Fibroblast of skin of right quadriceps (primary cell): Measurements from ENCODE around the gene METTL26.

Experiments
- DNase-seq: peaks from one replicate; pipeline ENCODE4 v3.0.0-alpha.2; 2013

Gene METTL26

DNA sequence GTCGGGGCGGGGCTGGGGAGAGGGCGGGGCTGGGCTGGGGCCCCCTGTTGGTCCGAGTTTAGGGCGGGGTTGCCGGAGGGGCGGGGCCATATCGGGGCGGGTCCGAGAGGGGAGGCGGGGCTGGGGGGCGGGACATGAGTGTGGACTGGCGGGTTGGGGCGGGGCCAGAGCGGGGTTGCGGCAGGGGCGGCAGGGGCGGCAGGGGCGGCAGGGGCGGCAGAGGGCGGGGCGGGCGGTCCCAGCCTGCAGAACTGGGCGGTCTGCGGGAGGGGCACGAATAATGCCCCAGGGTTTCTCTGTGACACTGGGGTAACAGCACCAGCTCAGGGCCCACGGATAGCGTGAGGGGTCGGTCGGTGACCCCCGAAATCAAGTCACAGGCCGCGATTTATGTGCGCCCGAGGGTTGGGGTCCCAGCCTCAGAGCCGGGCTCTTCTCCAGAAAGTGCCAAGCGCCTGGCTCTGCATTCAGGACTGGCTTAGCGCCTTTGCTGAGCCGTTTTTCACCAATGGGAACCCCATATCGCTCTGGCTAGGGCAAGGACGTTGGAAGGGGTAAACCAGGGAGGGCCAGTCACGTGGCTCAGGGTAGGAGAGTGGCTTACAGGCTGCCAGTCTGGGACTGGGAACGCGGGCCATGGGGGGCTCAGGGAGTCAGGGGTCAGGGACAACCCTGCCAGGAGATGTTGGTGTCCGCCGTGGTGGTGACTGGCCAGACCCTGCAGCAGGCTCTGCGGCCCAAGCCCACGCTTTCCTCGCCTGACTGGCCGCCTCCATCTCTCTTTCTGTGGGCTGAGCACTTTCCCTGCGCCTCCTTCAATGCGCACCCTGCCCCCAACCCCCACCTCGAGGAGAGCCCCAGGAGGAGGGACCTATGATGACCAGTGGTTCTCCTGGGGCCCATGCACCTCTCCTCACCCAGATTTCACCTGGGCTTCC lies 1.2 kb upstream of the METTL26 start:
- peak; percentile 89 for DNase-seq

DNA sequence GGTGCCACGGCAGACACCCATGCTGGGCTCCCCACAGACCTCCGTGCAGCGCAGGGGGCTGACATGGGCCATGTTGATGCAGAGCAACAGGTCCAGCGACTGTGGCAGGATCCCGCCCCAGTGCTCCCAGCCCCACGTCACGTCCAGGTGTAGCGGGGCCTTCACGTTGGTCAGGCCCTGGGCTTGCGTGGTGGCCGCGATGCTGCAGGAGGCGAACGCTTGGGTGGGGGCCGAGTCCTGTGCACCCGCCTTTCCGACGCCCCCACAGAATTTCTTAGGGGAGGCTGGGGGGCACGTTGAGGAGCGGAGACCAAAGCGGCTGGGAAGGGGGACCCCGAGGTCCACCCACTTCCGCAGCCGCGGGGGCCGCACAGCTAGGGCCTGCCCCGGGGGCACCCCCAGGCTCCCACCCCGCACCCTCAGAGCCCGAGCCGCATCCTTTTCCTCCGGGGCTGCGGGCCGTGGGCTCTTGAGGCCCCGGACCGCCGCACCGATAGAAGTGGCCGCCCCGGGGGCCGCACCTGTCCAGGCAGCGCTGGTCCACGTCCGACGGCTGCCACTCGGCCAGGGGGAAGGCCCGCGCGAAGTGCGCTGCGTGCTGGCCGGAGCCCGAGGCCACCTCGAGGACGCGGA lies 416 bp downstream of the METTL26 start:
- no peak for DNase-seq

DNA sequence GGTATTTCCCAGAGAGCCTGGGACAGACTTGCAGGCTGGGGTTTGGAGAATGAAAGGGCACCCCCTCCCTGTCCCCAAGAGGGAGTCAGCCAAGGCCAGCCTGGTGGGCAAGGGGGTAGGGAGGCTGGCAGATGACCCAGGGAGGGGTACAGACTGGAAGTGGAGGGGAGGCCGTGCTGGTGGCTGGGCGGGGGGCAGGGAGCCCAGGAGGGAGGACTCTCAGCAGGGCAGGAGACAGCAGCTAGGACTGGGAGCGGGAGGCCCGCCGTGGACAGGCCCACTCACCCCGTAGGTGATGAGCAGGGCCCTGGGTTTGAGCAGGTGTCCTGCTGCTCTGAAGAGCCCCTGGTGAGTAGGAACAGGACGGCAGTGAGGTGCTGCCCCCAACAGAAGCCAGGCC lies 1.1 kb downstream of the METTL26 start:
- no peak for DNase-seq

DNA sequence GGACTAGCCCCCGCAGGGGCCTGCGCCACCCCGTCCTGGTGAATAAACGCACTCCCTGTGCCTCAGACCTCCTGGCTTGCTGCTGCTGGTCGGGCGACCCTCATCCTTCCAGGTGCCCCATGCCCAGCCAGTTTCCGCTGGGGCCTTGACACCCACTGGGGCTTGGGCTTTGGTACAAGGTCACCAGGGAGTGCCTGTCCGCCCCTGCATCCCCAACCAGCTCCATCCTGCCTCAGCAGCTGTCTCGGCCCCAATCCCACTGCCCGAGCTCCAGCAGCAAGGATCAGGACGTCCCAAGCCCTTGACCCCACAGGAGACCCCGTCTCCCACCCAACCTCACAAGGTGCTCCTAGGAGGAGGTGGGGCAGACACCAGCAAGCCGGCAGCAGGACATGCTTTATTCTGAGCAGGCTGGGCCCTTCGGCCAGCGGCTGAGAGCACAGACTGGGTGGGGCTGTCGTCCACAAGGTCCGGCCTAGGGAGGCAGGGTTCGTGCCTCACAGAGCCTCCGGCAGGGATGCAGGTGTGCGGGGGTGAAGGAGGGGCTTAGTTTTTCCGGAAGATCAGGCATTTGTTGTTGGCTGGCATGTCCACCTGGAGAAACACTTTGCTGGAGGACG lies 1.9 kb downstream of the METTL26 start:
- DNase-seq = no peak

DNA sequence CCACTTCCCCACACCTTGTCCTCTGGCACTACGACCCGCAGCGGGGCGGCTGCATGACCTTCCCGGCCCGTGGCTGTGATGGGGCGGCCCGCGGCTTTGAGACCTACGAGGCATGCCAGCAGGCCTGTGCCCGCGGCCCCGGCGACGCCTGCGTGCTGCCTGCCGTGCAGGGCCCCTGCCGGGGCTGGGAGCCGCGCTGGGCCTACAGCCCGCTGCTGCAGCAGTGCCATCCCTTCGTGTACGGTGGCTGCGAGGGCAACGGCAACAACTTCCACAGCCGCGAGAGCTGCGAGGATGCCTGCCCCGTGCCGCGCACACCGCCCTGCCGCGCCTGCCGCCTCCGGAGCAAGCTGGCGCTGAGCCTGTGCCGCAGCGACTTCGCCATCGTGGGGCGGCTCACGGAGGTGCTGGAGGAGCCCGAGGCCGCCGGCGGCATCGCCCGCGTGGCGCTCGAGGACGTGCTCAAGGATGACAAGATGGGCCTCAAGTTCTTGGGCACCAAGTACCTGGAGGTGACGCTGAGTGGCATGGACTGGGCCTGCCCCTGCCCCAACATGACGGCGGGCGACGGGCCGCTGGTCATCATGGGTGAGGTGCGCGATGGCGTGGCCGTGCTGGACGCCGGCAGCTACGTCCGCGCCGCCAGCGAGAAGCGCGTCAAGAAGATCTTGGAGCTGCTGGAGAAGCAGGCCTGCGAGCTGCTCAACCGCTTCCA lies 2.6 kb downstream of the METTL26 start:
- no peak for DNase-seq

DNA sequence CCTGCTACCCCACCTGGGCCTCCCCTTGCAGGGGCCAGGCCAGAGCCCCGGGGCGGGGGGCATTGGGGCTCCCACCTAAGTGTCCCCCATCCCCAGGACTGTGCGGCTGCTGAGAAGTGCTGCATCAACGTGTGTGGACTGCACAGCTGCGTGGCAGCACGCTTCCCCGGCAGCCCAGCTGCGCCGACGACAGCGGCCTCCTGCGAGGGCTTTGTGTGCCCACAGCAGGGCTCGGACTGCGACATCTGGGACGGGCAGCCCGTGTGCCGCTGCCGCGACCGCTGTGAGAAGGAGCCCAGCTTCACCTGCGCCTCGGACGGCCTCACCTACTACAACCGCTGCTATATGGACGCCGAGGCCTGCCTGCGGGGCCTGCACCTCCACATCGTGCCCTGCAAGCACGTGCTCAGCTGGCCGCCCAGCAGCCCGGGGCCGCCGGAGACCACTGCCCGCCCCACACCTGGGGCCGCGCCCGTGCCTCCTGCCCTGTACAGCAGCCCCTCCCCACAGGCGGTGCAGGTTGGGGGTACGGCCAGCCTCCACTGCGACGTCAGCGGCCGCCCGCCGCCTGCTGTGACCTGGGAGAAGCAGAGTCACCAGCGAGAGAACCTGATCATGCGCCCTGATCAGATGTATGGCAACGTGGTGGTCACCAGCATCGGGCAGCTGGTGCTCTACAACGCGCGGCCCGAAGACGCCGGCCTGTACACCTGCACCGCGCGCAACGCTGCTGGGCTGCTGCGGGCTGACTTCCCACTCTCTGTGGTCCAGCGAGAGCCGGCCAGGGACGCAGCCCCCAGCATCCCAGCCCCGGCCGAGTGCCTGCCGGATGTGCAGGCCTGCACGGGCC lies 3.4 kb downstream of the METTL26 start:
- DNase-seq = no peak

DNA sequence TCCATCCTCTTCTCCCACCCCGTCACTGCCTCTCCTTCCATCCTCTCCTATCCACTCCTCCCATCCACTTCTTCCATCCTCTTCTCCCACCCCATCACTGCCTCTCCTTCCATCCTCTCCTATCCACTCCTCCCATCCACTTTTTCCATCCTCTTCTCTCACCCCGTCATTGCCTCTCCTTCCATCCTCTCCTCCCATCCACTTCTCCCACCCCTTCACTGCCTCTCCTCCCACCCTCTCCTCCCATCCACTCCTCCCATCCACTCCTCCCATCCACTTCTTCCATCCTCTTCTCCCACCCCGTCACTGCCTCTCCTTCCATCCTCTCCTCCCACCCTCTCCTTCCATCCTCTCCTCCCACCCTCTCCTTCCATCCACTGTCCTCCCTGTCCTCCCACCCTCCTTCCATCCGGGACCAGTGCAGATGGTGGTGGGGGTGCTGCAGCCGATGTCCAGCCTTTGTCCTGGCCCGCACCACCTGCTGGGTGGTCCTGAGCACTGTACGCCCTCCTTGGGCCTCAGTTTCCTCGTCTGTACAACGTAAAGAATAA lies 4.2 kb downstream of the METTL26 start:
- DNase-seq = no peak

DNA sequence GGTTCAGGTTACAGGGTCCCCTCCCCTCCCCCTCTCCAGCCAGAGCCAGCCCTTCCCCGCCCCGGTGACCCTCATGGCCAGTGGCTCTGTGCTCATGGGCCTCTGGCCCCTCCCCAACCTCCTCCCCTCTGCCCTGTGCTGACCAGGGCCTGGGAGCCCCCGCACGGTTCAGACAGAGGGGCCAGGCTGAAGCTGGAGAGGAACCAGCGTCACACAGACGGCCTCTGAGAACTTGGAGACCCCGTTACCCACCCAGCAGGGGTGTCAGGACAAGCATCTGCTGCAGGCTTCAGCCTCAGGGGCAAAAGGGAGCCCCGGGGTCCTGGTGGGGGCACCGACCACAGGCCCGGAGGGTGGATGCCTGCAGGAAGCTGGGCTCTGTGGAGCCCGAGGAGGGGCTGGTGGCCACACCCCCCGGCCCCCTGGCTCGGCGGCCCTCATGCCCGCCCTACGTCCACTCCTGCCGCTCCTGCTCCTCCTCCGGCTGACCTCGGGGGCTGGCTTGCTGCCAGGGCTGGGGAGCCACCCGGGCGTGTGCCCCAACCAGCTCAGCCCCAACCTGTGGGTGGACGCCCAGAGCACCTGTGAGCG lies 5.2 kb downstream of the METTL26 start, which contains the start of gene WFIKKN1:
WFIKKN1 (plus strand) TSS at position 171 of the 591 bp plus-strand sequence; CDS start at position 440, 269 bp downstream.
- no peak for DNase-seq

DNA sequence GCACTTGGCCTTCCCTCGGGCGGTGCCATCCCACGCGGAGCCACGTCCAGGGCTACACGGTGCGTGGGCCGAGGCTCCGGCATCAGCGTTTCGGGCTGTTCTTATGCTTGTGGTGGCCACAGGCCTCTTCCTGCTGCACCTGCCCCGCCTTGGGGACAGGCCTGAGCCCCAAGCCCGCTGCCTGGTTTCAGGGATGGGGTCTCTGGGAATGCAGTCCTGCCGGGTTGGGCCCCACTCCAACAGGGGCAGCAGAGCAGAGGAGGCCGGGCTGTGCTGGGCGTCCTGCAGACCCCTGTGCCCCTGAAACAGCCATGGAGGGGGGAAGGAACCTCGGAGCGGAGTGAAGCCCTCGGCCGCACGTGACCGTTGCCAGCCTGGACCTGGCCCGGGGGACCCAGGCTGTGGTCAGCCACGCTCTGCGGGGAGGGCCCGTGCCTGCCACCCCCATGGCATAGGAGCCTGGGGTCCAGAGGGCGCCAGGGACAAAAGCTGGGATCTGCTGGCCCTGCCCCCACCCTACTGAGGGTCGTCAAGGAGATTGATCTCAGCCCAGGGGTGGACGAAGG lies 5.8 kb downstream of the METTL26 start:
- no peak for DNase-seq

DNA sequence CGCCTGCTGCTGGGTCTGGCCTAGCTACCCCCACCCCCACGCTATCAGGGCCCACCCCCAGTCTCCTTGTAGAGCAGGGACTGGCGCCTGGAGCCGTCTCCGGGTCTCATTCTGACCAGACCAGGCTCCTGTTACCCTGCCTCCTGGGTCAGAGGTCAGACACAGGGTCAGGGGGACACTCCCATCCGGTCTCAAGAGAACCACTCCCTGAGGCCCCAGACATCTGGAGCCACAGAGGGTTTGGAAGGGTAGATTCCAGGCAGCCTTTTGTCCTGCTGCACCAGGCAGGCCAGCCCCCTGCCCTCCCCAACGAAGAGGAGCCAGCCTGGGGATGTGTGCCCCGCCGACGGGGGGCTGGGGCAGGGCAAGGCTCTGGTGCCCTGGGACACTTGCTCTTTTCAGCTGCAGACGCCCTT lies 6.3 kb downstream of the METTL26 start:
- DNase-seq = no peak

DNA sequence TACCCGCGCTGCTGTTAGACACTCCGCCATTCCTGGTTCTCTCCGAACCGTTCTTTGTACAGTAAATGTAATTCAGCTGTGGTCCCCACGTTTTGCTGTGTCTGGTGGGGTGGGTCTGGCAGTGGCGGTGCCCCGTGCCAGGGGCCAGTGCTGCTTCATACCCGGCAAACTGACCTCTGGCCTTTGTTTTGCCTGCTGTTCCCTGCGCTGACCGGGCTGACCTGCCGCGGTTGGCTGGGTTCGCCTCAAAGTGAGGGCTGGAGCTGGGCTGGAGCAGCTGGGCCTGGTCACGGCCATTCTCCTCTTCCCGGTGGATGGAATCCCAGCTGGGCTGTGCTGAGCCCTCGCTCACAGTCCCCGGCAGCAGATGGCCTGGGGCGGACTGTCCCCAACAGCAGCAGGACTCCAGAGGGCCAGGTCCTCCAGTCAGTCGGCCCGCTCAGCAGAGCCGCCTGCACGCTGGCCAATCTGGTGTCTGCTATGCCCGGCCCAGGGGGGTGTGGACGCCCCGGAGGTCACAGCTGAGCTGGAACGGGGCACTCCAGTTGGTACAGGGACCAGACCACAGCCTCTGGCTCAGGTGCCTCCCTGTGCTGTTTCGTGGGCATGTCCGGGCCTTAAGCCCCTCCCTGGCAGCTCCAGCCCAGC lies 6.8 kb downstream of the METTL26 start:
- no peak for DNase-seq

DNA sequence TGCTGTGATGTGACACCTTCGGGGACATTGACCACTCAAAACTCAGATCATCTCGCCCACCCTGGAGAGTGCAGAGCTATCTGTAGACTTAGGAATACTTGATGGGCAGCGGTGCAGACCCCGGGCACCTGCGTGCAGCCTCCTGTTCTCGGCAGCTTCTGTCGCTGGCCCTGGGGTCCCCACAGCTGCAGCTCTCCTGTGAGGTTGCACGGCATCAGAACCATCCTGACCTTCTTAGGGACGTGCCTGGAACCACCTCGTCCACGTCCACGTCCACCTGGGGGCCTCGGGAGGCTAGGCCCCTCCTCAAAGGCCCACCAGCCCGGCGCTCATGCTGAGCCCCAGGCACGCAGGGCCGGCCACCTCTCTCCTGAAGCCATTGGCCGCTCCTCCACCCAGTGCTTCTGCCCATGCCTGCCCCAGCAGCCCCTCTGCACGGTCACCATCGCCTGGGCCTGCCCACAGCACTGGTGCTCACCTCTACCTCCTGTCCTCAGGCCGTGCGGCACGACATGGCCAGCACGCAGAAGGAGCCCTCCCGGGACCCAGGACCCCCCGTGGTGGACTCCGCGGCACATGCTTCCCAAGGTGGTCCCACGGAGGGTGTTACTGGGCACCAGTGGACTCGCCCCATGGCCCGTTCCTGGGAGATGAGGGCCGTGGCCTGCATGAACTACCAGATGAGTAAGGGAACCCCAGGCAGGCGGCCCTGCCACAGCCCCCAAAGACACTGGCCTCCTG lies 7.6 kb downstream of the METTL26 start:
- no peak for DNase-seq

DNA sequence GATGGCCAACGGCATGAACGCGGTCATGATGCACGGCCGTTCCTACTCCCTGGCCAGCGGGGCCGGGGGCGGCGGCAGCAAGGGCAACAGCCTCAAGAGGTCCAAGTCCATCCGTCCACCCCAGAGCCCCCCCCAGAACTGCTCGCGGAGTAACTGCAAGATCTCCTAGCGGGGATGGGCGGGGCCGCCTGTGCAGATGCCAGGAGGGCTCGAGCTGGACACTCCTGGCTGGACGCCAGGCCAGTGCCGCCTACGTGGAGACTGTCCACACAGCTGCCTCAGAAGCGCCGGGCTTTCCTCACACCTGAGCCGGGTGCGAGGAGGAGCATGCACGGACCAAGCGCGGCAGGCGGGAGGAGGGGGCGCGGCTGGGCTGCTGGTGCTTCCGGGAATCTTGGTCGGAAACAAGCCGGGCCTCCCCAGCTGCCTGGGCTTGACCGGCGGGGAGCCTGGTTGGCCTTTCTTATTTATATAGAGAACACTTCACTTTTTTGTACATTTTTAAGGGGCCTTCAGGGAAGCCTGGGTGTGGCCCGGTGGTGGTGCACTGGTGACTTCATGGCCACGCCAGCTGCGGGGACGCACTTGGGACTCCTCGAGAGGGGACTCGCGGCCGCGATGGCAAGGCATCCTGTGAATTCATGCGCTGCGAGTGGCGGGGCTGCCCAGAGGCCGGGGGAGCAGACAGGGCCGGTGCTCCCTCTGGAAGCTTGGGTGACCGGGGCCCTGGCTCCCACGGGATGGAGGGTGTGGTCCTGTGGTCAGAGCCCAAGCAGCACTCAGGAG lies 8.5 kb downstream of the METTL26 start:
- no peak for DNase-seq

DNA sequence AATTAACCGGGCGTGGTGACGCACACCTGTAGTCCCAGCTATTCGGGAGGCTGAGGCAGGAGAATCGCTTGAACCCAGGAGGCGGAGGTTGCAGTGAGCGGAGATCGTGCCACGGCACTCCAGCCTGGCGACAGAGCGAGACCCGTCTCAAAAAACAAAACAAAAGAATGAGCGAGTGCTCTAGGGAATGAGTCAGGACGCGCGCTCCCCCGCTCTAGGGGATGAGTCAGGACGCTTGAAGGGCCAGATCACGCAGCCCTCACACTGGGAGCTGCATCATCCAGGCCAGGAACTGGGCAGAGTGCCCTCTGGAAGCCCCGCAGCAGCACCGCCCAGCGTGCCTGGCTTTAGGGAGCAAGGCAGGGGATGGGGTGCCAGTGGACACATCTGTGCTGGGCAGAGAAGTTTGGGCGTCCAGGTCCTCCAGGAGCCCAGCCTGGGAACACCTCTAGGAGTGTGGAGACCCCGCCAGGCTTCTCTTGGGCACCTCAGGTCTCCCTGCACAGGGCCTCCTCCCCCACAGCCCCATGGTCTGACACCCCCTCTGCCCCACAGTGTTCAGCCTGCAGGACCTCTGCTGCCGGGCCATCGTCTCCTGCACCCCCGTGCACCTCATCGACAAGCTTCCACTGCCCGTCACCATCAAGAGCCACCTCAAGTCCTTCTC lies 9.2 kb downstream of the METTL26 start:
- DNase-seq = peak; percentile 93

DNA sequence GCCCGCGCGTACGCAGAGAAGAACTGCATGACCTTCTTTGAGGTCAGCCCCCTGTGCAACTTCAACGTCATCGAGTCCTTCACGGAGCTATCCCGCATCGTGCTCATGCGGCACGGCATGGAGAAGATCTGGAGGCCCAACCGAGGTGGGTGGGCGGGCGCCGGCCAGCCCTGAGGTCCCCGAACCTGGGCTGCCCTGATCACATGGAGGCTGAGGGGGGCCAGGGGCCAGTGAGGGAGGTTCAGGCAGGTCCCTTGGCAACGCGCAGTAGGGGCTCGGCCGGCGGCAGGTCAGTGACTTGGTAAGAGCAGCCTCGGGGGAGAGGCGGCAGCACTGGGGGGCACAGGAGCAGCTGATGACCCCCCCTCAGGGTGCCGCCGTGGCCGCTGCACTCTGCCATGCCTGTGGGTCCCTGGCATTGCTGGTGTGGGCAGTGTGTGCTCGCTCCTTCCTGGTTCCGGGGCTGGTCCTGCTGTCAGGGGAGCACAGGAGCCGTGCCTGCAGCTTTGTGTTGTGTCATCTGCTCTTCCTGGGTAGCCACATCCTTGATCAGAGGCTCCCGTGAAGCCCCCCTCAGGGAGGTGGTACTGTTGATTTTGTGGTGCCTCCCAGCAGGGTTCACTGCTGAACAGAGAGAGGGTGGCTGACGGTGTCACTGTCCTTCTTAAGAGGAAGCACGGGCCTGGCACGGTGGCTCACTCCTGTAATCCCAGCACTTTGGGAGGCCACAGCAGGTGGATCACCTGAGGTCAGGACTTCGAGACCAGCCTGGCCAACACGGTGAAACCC lies 9.9 kb downstream of the METTL26 start:
- DNase-seq = no peak

DNA sequence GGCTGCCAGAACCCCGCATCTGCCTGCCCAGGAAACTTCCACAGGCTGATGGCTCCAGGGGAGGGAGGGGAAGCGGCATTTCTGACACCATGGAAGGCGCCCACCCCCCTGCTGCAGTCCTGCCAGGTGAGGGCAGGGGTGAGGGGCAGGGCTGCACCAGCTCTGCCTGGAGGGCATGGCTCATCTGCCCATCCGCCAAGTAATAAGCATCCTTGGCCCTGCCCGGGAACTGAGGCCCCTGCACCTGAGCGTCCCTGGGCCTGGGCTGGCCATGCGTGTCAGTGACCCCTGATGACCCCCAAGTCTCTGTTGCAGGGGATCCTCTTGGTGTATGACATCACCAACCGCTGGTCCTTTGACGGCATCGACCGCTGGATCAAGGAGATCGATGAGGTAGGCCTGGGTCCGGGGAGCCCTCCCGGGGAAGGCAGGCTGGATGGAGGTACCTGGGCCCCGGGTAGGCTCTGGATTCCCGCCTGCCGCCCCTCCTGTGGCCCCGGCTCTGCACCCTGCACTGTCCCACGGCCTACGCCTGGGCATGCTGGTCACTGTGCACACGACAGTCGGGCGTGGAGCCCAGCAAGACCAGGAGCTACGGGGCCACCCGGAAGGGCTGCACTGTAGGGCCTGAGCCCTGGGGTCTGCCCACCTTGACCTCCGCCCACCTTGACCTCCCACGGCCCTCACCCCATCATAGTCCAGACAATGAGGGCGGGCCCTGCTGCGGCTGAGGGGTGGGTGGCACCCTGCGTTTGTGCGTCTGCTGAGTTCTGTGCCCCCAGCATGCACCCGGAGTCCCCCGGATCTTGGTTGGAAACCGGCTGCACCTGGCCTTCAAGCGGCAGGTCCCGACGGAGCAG lies 10.8 kb downstream of the METTL26 start:
- no peak for DNase-seq
